ENCODE data around the gene MYO3B. TPM values are rescaled to one million over a fixed set of nuclear protein-coding genes. Genes with fewer than 3 reads are reported as not detected.

MYO3B gene
- total and polyA plus RNA-seq, 2 of the 8 experiments (the other 6 are each of a cell fraction or from before 2014, with no cell fraction given), result 0.17 to 0.19 TPM

- no peaks in the 10 kb centered on the region for H3K79me1 ChIP-seq (ENCODE audit: low read depth, low read length)
- no peak overlapping the region; the same call in 1 of the 2 replicates for H3K18ac ChIP-seq (ENCODE audit: extremely low read depth, low read length)
- peak overlapping the region in 1 of 4 experiments; percentile 29; a peak in 2 of 8 replicates for H3K4me3 ChIP-seq (ENCODE audit: extremely low read depth in 1 of 4, insufficient read depth in 2 of 4, low read depth in 3 of 4, low read length in 4 of 4)
- H4K20me1 ChIP-seq (replicated peaks in 1 of 2; ENCODE audit: control insufficient read depth in 1 of 2, insufficient read depth in 2 of 2, low read length in 2 of 2), result no peaks in the 10 kb centered on the region
- H3K4me2 ChIP-seq (ENCODE audit: insufficient read depth in 1 of 2, low read depth in 2 of 2, low read length in 2 of 2), result peak overlapping the region; percentile 60 to 73
- WGBS, 2 experiments (ENCODE audit: extremely low coverage in 1 of 2, insufficient coverage in 1 of 2, insufficient read length in 1 of 2, insufficient replicate concordance in 2 of 2, low coverage in 1 of 2, low lambda C conversion rate in 2 of 2, missing lambda C conversion rate in 1 of 2), result 0% methylated on average over 2 of the region's 2 CpGs; no CpG with 5 or more reads in 1 of the 2 experiments
- H2AK5ac ChIP-seq (ENCODE audit: low read depth, low read length), result no peak overlapping the region
- 0 out of 7 replicates have a peak overlapping the region, but pooled peaks of 1 of the 4 experiments have one; percentile 57 for H3K9ac ChIP-seq (replicated peaks in 1 of 4; ENCODE audit: extremely low read depth in 1 of 4, low read depth in 3 of 4, low read length in 3 of 4)
- peaks cover 3 to 30% (median 17%) of the 10 kb centered on the region in 4 experiments; a peak in 6 of 7 replicates for H3K4me1 ChIP-seq (replicated peaks in 1 of 4; ENCODE audit: control insufficient read depth in 3 of 4, insufficient read depth in 4 of 4, low read length in 3 of 4)
- H3K23ac ChIP-seq (ENCODE audit: insufficient read length), result no peak overlapping the region
- H2BK15ac ChIP-seq (ENCODE audit: low read length), result no peak overlapping the region
- H2BK5ac ChIP-seq (ENCODE audit: low read depth, low read length), result peak overlapping the region; percentile 79; the same call in 1 of the 2 replicates
- H3K27ac ChIP-seq (ENCODE audit: low read depth, low read length), result peak overlapping the region; percentile 72; the same call in 1 of the 2 replicates
- no peak overlapping the region for H3K14ac ChIP-seq (ENCODE audit: insufficient read length)
- no peak for DNase-seq (ENCODE audit: low read depth in 1 of 2, low spot score in 2 of 2)
- no peaks in the 10 kb centered on the region for H3K79me2 ChIP-seq (ENCODE audit: control insufficient read depth in 1 of 2, insufficient read depth in 2 of 2, low read length in 2 of 2)
- no peaks in the 10 kb centered on the region; a peak in 1 of 8 replicates for H3K36me3 ChIP-seq (ENCODE audit: control insufficient read depth in 2 of 4, insufficient read depth in 4 of 4, low read length in 3 of 4)
- H3K56ac ChIP-seq (replicated peaks; ENCODE audit: insufficient read length, low read depth, low read length), result no peak overlapping the region
- peak overlapping the region; percentile 48 for H4K5ac ChIP-seq (ENCODE audit: insufficient read length, low read depth, low read length)
- H2AFZ ChIP-seq (ENCODE audit: low read length), result no peak overlapping the region
- H3K27me3 ChIP-seq (replicated peaks in 1 of 4; ENCODE audit: control insufficient read depth in 3 of 4, extremely low read depth in 1 of 4, insufficient read depth in 3 of 4, low read length in 3 of 4), result no peaks in the 10 kb centered on the region
- no peak overlapping the region for H4K8ac ChIP-seq (ENCODE audit: extremely low read depth, insufficient read depth, low read length)
- 0 out of 2 replicates have a peak overlapping the region, but pooled peaks have one; percentile 22 for H2BK12ac ChIP-seq (ENCODE audit: low read depth, low read length)
- FAIRE-seq, result peak; percentile 32
- no peak overlapping the region for H3K4ac ChIP-seq (replicated peaks; ENCODE audit: insufficient read length, low read depth, low read length)
- H3K23me2 ChIP-seq (ENCODE audit: low read depth, low read length), result no peaks in the 10 kb centered on the region
- no peak overlapping the region for H4K91ac ChIP-seq (replicated peaks; ENCODE audit: insufficient read length, low read length)
- peaks cover 8 to 13% of the 10 kb centered on the region in 2 experiments; a peak in 3 of 4 replicates for H3K9me3 ChIP-seq (ENCODE audit: insufficient read depth in 2 of 2, low read depth in 1 of 2, low read length in 1 of 2)
- POLR2A ChIA-PET (ENCODE audit: partially characterized antibody), result interaction anchor here (0.9 kb wide), 1 partner anchor 9 kb away, joined by 4 read pairs; no protein-coding TSS in a partner anchor
- H2BK20ac ChIP-seq (ENCODE audit: low read length), result no peak overlapping the region
- H2BK120ac ChIP-seq (replicated peaks; ENCODE audit: low read depth, low read length), result no peak overlapping the region
- CTCF ChIA-PET (ENCODE audit: partially characterized antibody), result interaction anchor here (0.6 to 0.7 kb wide), 2 partner anchors 457 to 819 kb away, joined by 3 read pairs; no protein-coding TSS in a partner anchor
- TF ChIP-seq KDM5A (IDR thresholded peaks at IDR 0.05; ENCODE audit: low read length) (no peak), ATF2 (IDR thresholded peaks at IDR 0.05; ENCODE audit: low read length) (no peak; the same call in 1 of the 2 replicates), EZH2 (IDR thresholded peaks at IDR 0.05; ENCODE audit: low read depth, low read length, severe bottlenecking) (no peak), GABPA (IDR thresholded peaks at IDR 0.05; ENCODE audit: borderline replicate concordance, insufficient read depth, low read length) (no peak), RXRA (IDR thresholded peaks at IDR 0.05; ENCODE audit: insufficient read depth, low read depth, low read length) (no peak), BRCA1 (IDR thresholded peaks at IDR 0.05; ENCODE audit: low read depth, low read length) (no peak), MAFK (IDR thresholded peaks at IDR 0.05; ENCODE audit: low read depth, low read length) (no peak), CTCF (IDR thresholded peaks at IDR 0.05; ENCODE audit: control extremely low read depth in 1 of 3, insufficient read depth in 1 of 3, low read depth in 1 of 3, low read length in 3 of 3) (no peak)
Observed at GRCh38 chr2:170215021-170215420, 37.1 kb downstream of the MYO3B start.
